Rectal smooth muscle tissue (tissue), 1 donor: Measurements from ENCODE around the gene NFIA.
A peak's percentile ranks its signal among the peaks of the same experiment; 100 is the strongest.

Experiments used
- H3K27ac ChIP-seq: one replicate; pipeline ENCODE4 v1.7.0; 2013; ENCODE audit warnings: low read depth, low read length, inconsistent platforms
- H3K27me3 ChIP-seq: one replicate; pipeline ENCODE4 v1.7.0; 2013; ENCODE audit warnings: low read length; ENCODE audit not compliant: control insufficient read depth, insufficient read depth
- H3K36me3 ChIP-seq: one replicate; pipeline ENCODE4 v1.7.0; 2013; ENCODE audit warnings: low read length; ENCODE audit not compliant: control insufficient read depth, insufficient read depth
- H3K4me1 ChIP-seq: one replicate; pipeline ENCODE4 v1.7.0; 2013; ENCODE audit warnings: low read length; ENCODE audit not compliant: control insufficient read depth, insufficient read depth
- H3K4me3 ChIP-seq: one replicate; pipeline ENCODE4 v1.7.0; 2013; ENCODE audit warnings: low read length
- H3K9ac ChIP-seq: one replicate; pipeline ENCODE4 v1.7.0; 2013; ENCODE audit warnings: low read length

NFIA gene

DNA sequence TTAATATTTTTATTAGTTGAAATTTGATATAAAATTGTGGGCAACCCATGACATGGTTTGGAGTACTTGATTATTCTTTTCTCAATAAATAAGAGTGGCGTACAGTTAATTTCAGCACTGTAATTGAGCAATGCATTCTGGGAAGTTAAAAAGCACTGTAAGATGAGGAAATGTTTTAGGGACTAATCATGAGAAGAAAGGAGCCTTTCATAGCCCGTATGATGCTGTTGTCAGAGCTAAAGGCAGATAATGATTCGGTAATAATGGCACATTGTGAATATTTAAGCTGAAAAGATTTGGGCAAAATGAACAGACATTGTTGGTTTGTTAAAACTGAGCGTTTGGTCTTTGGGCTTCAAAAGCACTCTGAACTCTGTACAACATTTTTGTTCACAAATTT is 139.3 kb downstream of the NFIA start:
- no peaks in the 10 kb centered on the region for H3K27me3 ChIP-seq
- H3K4me1 ChIP-seq: peaks cover 7% of the 10 kb centered on the region
- H3K36me3 ChIP-seq: no peaks in the 10 kb centered on the region
- H3K4me3 ChIP-seq: no peak overlapping the region
- H3K27ac ChIP-seq: no peak overlapping the region
- no peak overlapping the region for H3K9ac ChIP-seq

- Histone ChIP-seq H3K9ac (no peak overlapping the region), H3K27me3 (no peaks in the 10 kb centered on the region), H3K36me3 (no peaks in the 10 kb centered on the region), H3K4me1 (peaks cover 7% of the 10 kb centered on the region), H3K4me3 (no peak overlapping the region), H3K27ac (peak overlapping the region; percentile 33)
Observed at GRCh38 chr1:61222240-61222639, 139.9 kb downstream of the NFIA start.

- no peak overlapping the region for H3K9ac ChIP-seq
- no peak overlapping the region for H3K4me3 ChIP-seq
- peaks cover 7% of the 10 kb centered on the region for H3K4me1 ChIP-seq
- no peak overlapping the region for H3K27ac ChIP-seq
- no peaks in the 10 kb centered on the region for H3K36me3 ChIP-seq
- H3K27me3 ChIP-seq: no peaks in the 10 kb centered on the region
Observed at GRCh38 chr1:61223140-61223539, 140.8 kb downstream of the NFIA start.

DNA sequence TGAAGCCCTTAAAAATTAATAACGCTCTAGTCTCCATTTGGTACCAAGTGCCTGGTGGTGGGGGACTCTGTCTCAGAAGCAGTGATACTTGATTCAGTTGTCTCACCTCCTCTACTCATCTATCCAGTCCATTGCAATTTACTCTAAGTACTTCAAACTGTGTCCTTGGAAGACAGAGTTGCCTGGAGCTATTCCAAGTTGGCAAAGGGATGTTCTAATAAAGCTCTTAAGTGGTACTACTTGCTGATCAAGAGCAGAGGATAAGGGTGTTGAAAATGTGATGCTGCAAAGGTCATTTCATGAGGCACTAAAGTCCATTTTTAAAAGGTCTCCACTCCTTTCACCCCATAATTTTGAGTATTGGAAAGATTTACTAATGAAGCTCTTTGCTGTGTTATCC is 142.2 kb downstream of the NFIA start:
- Histone ChIP-seq H3K9ac (no peak overlapping the region), H3K36me3 (no peaks in the 10 kb centered on the region), H3K4me3 (no peak overlapping the region), H3K27me3 (no peaks in the 10 kb centered on the region), H3K27ac (no peak overlapping the region), H3K4me1 (peaks cover 7% of the 10 kb centered on the region)

GRCh38 chr1:61225478-61225877 is 143.1 kb downstream of the NFIA start:
- Histone ChIP-seq H3K4me3 (no peak overlapping the region), H3K4me1 (peaks cover 7% of the 10 kb centered on the region)

DNA sequence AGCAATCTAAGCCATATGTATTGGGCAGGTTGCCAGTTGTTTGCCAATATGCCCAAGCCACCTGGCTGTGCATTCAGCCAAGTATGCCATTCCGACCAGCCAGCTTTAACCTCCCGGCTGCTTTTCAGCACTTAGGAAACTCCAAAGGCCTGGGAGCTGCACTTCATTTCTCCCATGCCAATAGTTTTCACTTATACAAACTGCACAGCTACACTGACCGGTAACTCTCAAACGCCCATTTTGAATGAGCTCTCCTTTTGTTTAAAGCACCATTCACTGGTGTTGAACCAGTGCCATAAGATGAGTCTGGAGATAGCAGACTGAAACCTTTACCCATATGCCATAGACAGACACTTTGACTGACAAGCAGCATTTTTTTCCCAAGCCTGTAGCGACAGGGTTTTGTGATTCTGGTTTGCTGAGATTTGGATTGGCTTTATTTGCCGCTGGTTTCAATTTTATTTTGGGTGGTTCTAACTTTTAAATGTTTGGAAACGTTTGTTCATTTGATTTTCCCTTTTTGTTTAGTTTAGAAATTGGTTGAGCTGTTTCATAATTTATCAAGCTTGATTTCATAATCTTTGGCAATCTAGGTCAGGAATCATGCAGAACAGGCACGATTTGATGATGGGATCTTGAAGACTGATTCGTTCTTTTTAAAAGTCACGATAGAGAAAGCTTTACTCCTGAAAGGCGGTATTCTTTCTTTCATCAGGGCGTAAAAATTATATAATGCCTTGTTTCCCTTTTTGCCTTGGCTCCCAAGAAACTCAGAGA is 144.6 kb downstream of the NFIA start:
- Histone ChIP-seq H3K4me3 (peak overlapping the region; percentile 4), H3K9ac (no peak overlapping the region), H3K27ac (no peak overlapping the region), H3K4me1 (peaks cover 9% of the 10 kb centered on the region), H3K27me3 (no peaks in the 10 kb centered on the region), H3K36me3 (no peaks in the 10 kb centered on the region)

More at GRCh38 chr1:61225478-61225877, 143.1 kb downstream of the NFIA start:
- Histone ChIP-seq H3K9ac (no peak overlapping the region), H3K27me3 (no peaks in the 10 kb centered on the region), H3K36me3 (no peaks in the 10 kb centered on the region), H3K27ac (no peak overlapping the region)

DNA sequence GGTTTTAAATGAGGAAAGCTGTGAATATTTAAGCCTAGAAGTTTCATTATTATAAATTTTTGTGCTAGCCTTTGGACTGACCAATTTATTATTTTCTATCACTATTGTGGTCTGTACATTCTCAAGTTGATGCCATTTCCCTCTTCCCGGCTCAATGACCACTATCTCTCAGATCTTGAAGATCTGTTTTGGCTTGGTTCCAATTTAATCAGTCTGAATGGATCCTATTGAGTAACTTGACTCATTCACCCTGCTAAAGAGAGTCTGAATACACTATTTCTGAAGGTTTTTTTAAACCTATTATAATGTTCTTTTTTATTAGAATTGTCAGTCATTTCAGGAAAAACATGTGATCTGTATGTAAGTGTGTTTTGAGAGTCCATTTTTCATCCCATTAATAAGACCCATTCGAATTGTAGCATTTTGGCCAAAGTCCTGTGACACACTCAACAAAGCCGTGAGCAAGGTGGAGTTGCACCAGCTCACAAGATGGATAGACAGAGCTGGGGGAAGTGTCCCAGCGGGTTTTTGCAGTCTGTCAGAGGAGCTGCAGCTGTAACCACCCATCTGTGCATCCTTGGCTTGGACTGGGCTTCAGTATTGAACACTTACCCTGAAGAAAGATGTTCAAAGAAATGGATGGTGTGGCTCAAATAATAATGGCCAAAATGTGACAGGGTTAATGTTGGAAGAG is 145.6 kb downstream of the NFIA start:
- Histone ChIP-seq H3K9ac (no peak overlapping the region), H3K36me3 (no peaks in the 10 kb centered on the region), H3K4me3 (no peak overlapping the region), H3K27me3 (no peaks in the 10 kb centered on the region), H3K27ac (no peak overlapping the region), H3K4me1 (peaks cover 11% of the 10 kb centered on the region)

GRCh38 chr1:61230523-61230922 is 148.2 kb downstream of the NFIA start:
- Histone ChIP-seq H3K4me3 (no peak overlapping the region), H3K27ac (no peak overlapping the region), H3K4me1 (peaks cover 4% of the 10 kb centered on the region), H3K36me3 (no peaks in the 10 kb centered on the region), H3K27me3 (no peaks in the 10 kb centered on the region), H3K9ac (no peak overlapping the region)

GRCh38 chr1:61231795-61232194 is 149.4 kb downstream of the NFIA start:
- H3K27me3 ChIP-seq: no peaks in the 10 kb centered on the region
- peaks cover 4% of the 10 kb centered on the region for H3K4me1 ChIP-seq
- H3K27ac ChIP-seq: no peak overlapping the region
- H3K36me3 ChIP-seq: no peaks in the 10 kb centered on the region
- H3K4me3 ChIP-seq: no peak overlapping the region
- H3K9ac ChIP-seq: no peak overlapping the region

GRCh38 chr1:61233121-61233660 is 150.8 kb downstream of the NFIA start:
- Histone ChIP-seq H3K4me1 (peaks cover 4% of the 10 kb centered on the region), H3K27me3 (no peaks in the 10 kb centered on the region), H3K36me3 (no peaks in the 10 kb centered on the region), H3K9ac (no peak overlapping the region), H3K27ac (no peak overlapping the region), H3K4me3 (no peak overlapping the region)

DNA sequence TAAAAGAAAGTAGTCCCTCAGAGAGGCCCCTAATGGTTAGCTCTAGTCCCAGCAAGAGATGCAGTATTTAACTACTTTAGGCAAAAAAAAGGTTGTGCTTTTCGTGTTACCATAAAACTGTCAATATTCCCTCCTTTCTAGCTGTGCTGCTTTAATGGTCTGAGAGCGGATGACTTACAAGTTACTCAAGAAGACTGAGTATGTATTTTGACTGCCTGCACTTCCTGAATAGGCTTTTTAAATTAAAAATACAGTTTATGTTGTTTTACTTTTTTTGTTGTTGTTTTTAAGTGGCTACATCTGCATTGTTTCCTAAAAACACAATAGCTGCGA is 152.2 kb downstream of the NFIA start:
- H3K4me3 ChIP-seq: no peak overlapping the region
- H3K9ac ChIP-seq: no peak overlapping the region
- no peaks in the 10 kb centered on the region for H3K36me3 ChIP-seq
- H3K27me3 ChIP-seq: no peaks in the 10 kb centered on the region
- peaks cover 4% of the 10 kb centered on the region for H3K4me1 ChIP-seq
- no peak overlapping the region for H3K27ac ChIP-seq

GRCh38 chr1:61237147-61237546 is 154.8 kb downstream of the NFIA start:
- Histone ChIP-seq H3K4me3 (no peak overlapping the region), H3K27me3 (no peaks in the 10 kb centered on the region), H3K4me1 (peaks cover 12% of the 10 kb centered on the region), H3K27ac (no peak overlapping the region), H3K9ac (no peak overlapping the region), H3K36me3 (no peaks in the 10 kb centered on the region)
